Glutamatergic neuron (in vitro differentiated cells): ENCODE results near the gene BAG1. TPM values are rescaled to one million over a fixed set of nuclear protein-coding genes. Genes with fewer than 3 reads are reported as not detected.

Experiments used
- DNase-seq: peaks from one replicate; pipeline ENCODE4 v3.0.0; 2022
- H3K27ac Mint-ChIP-seq: one replicate; pipeline ENCODE4 v1.8.0; 2020; ENCODE audit warnings: mild to moderate bottlenecking, mixed read lengths, inconsistent platforms; ENCODE audit not compliant: unreplicated experiment
- H3K27me3 Mint-ChIP-seq: one replicate; pipeline ENCODE4 v1.8.0; 2020; ENCODE audit warnings: mild to moderate bottlenecking, moderate library complexity, mixed read lengths, inconsistent platforms; ENCODE audit not compliant: unreplicated experiment
- H3K36me3 Mint-ChIP-seq: one replicate; pipeline ENCODE4 v1.8.0; 2020; ENCODE audit warnings: mild to moderate bottlenecking, mixed read lengths, inconsistent platforms; ENCODE audit not compliant: unreplicated experiment
- H3K4me1 Mint-ChIP-seq: one replicate; pipeline ENCODE4 v1.8.0; 2020; ENCODE audit warnings: mild to moderate bottlenecking, low read depth, mixed read lengths, inconsistent platforms; ENCODE audit not compliant: unreplicated experiment
- H3K4me3 Mint-ChIP-seq: one replicate; pipeline ENCODE4 v1.8.0; 2020; ENCODE audit warnings: mild to moderate bottlenecking, mixed read lengths, inconsistent platforms; ENCODE audit not compliant: unreplicated experiment
- H3K9me3 Mint-ChIP-seq: one replicate; pipeline ENCODE4 v1.8.0; 2020; ENCODE audit warnings: mild to moderate bottlenecking, moderate library complexity, mixed read lengths, inconsistent platforms; ENCODE audit not compliant: unreplicated experiment
- CTCF ChIP-seq: fragments of 200-600 bp; sonication (generic); IDR thresholded peaks from one replicate; pipeline ENCODE4 v1.5.0; 2021; ENCODE audit not compliant: partially characterized antibody, unreplicated experiment
- total RNA-seq: library from RNA; stranded (reverse); fragmentation: NEBNext Ultra II Directional; extraction: Animal tissue kit (Norgen Biotek cat#: 25700); gene quantifications from one replicate; pipeline ENCODE4 v1.2.1, GENCODE V29; 2021; ENCODE audit not compliant: unreplicated experiment

Gene BAG1
- total RNA-seq, 1 donor from 2014 or later = 92.5 TPM

- TF ChIP-seq CTCF = no peak
- Mint-ChIP-seq H3K27me3 (peaks cover 5% of the 10 kb centered on the region), H3K27ac (no peak overlapping the region), H3K36me3 (no peaks in the 10 kb centered on the region), H3K4me3 (no peak overlapping the region), H3K4me1 (no peaks in the 10 kb centered on the region), H3K9me3 (peaks cover 8% of the 10 kb centered on the region)
- DNase-seq = no peak
These were observed 21.0 kb upstream of the BAG1 start for GRCh38 chr9:33285502-33285901.

GRCh38 chr9:33277484-33277883 is 13.0 kb upstream of the BAG1 start:
- no peaks in the 10 kb centered on the region for H3K36me3 Mint-ChIP-seq
- H3K9me3 Mint-ChIP-seq = no peaks in the 10 kb centered on the region
- no peak for DNase-seq
- peaks cover 1% of the 10 kb centered on the region for H3K27me3 Mint-ChIP-seq
- H3K4me1 Mint-ChIP-seq = no peaks in the 10 kb centered on the region
- H3K4me3 Mint-ChIP-seq = no peak overlapping the region
- TF ChIP-seq CTCF = no peak
- no peak overlapping the region for H3K27ac Mint-ChIP-seq

- Mint-ChIP-seq H3K36me3 (no peaks in the 10 kb centered on the region), H3K9me3 (no peaks in the 10 kb centered on the region), H3K4me3 (no peak overlapping the region), H3K4me1 (no peaks in the 10 kb centered on the region), H3K27me3 (peaks cover 1% of the 10 kb centered on the region), H3K27ac (no peak overlapping the region)
- DNase-seq = no peak
- TF ChIP-seq CTCF = no peak
These were observed 9.4 kb upstream of the BAG1 start for GRCh38 chr9:33273972-33274328.

GRCh38 chr9:33273266-33273971 is 8.9 kb upstream of the BAG1 start:
- Mint-ChIP-seq H3K4me3 (no peak overlapping the region), H3K27me3 (peaks cover 1% of the 10 kb centered on the region), H3K27ac (no peak overlapping the region), H3K4me1 (no peaks in the 10 kb centered on the region), H3K9me3 (no peaks in the 10 kb centered on the region), H3K36me3 (no peaks in the 10 kb centered on the region)
- DNase-seq = no peak
- TF ChIP-seq CTCF = no peak

GRCh38 chr9:33272061-33272460 is 7.6 kb upstream of the BAG1 start:
- Mint-ChIP-seq H3K4me3 (no peak overlapping the region), H3K27ac (no peak overlapping the region), H3K36me3 (no peaks in the 10 kb centered on the region), H3K4me1 (no peaks in the 10 kb centered on the region), H3K9me3 (no peaks in the 10 kb centered on the region), H3K27me3 (no peaks in the 10 kb centered on the region)
- no peak for TF ChIP-seq CTCF
- no peak for DNase-seq
